ENCODE measurements around the gene CDCA5.

Gene CDCA5

GRCh38 chr11:65113839-65114238 lies 30.0 kb upstream of the CDCA5 start:
- DNase-seq (ENCODE audit: low read depth), result no peak
- in situ Hi-C loops (cut with HindIII; ENCODE audit: low sequenced_read_pairs), result no loop called here
- no peak for TF ChIP-seq CTCF (IDR thresholded peaks at IDR 0.05; ENCODE audit: low read depth, low read length, missing control alignments)
- no peak overlapping the region for H3K4me3 ChIP-seq (ENCODE audit: low read depth, low read length)

- H3K4me3 ChIP-seq (ENCODE audit: low read depth, low read length), result peak overlapping the region; percentile 56
- no peak for DNase-seq (ENCODE audit: low read depth)
- in situ Hi-C loops (cut with HindIII; ENCODE audit: low sequenced_read_pairs), result no loop called here
- TF ChIP-seq CTCF (IDR thresholded peaks at IDR 0.05; ENCODE audit: low read depth, low read length, missing control alignments), result no peak
Measured at GRCh38 chr11:65113361-65113756, 29.5 kb upstream of the CDCA5 start.

- peak; percentile 84 for TF ChIP-seq CTCF (IDR thresholded peaks at IDR 0.05; ENCODE audit: low read depth, low read length, missing control alignments)
- in situ Hi-C loops (cut with HindIII; ENCODE audit: low sequenced_read_pairs), result no loop called here
- H3K4me3 ChIP-seq (ENCODE audit: low read depth, low read length), result peak overlapping the region; percentile 56
- DNase-seq (ENCODE audit: low read depth), result no peak
Measured at GRCh38 chr11:65112546-65113360, 28.9 kb upstream of the CDCA5 start.

GRCh38 chr11:65111744-65112545 lies 28.1 kb upstream of the CDCA5 start, which contains the start of gene TM7SF2:
TM7SF2 (plus strand) TSS chr11:65111872; CDS start chr11:65112016, 144 bp downstream.
- TF ChIP-seq CTCF (IDR thresholded peaks at IDR 0.05; ENCODE audit: low read depth, low read length, missing control alignments), result no peak
- H3K4me3 ChIP-seq (ENCODE audit: low read depth, low read length), result peak within 1 kb of the TSS; percentile 56
- DNase-seq (ENCODE audit: low read depth), result peak; percentile 70
- in situ Hi-C loops (cut with HindIII; ENCODE audit: low sequenced_read_pairs), result no loop called here

GRCh38 chr11:65111159-65111743 lies 27.4 kb upstream of the CDCA5 start:
- peak overlapping the region; percentile 56 for H3K4me3 ChIP-seq (ENCODE audit: low read depth, low read length)
- no peak for DNase-seq (ENCODE audit: low read depth)
- no peak for TF ChIP-seq CTCF (IDR thresholded peaks at IDR 0.05; ENCODE audit: low read depth, low read length, missing control alignments)
- in situ Hi-C loops (cut with HindIII; ENCODE audit: low sequenced_read_pairs), result no loop called here

- no peak overlapping the region for H3K4me3 ChIP-seq (ENCODE audit: low read depth, low read length)
- in situ Hi-C loops (cut with HindIII; ENCODE audit: low sequenced_read_pairs), result no loop called here
- peak; percentile 48 for DNase-seq (ENCODE audit: low read depth)
- peak; percentile 98 for TF ChIP-seq CTCF (IDR thresholded peaks at IDR 0.05; ENCODE audit: low read depth, low read length, missing control alignments)
Measured at GRCh38 chr11:65110354-65110861, 26.6 kb upstream of the CDCA5 start.

Data from astrocyte of the cerebellum (primary cell).